ENCODE data around the gene XAGE1B.
"Not testable (repeated sequence)": the region's sequence is repeated elsewhere in the genome, so short reads cannot be mapped to it uniquely, and the experiment has no call there.

Gene XAGE1B, protein sequence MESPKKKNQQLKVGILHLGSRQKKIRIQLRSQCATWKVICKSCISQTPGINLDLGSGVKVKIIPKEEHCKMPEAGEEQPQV
- long read RNA-seq: 0 reads

DNA sequence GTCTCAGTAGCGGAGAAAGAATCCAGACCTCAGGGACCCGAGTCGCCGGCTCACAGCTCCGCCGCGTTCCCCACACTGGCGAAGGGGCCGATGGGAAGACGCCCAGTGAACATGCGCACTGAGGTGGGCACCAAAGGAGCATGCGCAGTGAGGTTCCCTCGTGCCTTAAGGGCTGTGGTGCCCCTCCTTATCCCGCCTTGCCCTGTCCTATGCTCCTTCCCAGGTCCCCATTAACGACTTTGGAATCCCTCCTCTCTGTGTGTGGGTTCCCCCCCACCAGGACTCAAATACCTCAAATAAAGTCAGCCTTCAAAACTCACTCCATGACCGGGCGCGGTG lies at the start of gene XAGE1B:
Gene XAGE1B (minus strand): TSS at position 77 of the 339 bp plus-strand sequence. CDS start 1,536 bp downstream, outside the sequence.
- not testable (repeated sequence) for H3K27ac ChIP-seq (replicated peaks)

DNA sequence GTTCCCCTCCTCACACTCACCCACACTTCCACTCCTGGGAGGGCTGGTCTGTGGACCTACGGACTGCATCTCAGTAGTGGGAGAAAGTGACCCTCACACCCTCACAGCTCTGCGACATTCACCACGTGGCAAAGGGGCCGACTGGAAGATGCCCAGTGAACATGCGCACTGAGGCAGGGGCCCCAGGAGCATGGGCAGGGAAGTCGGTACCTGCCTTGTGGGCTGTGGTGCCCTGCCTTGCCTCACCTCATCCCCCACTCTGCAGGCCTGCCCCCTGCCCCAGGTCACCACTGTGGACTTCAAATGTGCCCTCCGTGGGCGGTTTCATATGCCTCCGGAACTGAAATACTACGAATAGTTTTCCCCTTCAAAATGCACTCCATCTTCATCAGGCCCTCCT lies 46.2 kb upstream of the XAGE1B start:
- no peak overlapping the region for H3K27ac ChIP-seq (replicated peaks)
- DNase-seq (ENCODE audit: low read depth in 1 of 2, low spot score in 1 of 2): no peak
- H3K4me3 ChIP-seq (replicated peaks; ENCODE audit: insufficient read depth, low read length): no peak overlapping the region
- no peaks in the 10 kb centered on the region for H3K27me3 ChIP-seq (ENCODE audit: insufficient read depth, poor library complexity, severe bottlenecking)
- TF ChIP-seq, protein P1, sequence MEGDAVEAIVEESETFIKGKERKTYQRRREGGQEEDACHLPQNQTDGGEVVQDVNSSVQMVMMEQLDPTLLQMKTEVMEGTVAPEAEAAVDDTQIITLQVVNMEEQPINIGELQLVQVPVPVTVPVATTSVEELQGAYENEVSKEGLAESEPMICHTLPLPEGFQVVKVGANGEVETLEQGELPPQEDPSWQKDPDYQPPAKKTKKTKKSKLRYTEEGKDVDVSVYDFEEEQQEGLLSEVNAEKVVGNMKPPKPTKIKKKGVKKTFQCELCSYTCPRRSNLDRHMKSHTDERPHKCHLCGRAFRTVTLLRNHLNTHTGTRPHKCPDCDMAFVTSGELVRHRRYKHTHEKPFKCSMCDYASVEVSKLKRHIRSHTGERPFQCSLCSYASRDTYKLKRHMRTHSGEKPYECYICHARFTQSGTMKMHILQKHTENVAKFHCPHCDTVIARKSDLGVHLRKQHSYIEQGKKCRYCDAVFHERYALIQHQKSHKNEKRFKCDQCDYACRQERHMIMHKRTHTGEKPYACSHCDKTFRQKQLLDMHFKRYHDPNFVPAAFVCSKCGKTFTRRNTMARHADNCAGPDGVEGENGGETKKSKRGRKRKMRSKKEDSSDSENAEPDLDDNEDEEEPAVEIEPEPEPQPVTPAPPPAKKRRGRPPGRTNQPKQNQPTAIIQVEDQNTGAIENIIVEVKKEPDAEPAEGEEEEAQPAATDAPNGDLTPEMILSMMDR (IDR thresholded peaks at IDR 0.05; ENCODE audit: insufficient read depth, low read length): no peak

More for the DNA sequence above, at the start of gene XAGE1B:
- H3K27me3 ChIP-seq (ENCODE audit: insufficient read depth, poor library complexity, severe bottlenecking); H3K4me3 ChIP-seq (replicated peaks; ENCODE audit: insufficient read depth, low read length); DNase-seq (ENCODE audit: low read depth in 1 of 2, low spot score in 1 of 2): not testable (repeated sequence)

DNA sequence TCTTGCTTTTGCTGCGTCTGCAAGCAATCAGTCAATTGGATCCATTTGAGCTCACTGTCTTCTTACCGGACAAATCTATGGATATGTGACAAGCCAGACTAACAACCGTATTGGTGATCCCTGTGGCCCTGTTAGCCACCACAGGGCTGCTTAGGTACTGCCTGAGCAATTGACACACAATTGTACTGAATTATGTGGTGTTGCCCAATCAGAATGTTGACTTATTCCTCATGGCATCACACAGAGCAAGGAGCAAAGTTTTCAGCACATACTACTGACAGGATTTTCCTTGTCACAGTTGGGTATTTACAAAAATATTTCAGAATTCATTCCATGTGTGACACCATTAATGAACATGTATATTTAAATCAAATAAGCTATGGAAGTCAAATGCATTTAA lies 41.3 kb upstream of the XAGE1B start:
- Histone ChIP-seq H3K27ac (replicated peaks) (no peak overlapping the region), H3K27me3 (ENCODE audit: insufficient read depth, poor library complexity, severe bottlenecking) (no peaks in the 10 kb centered on the region), H3K4me3 (replicated peaks; ENCODE audit: insufficient read depth, low read length) (no peak overlapping the region)
- no peak for TF ChIP-seq SPI1 (IDR thresholded peaks at IDR 0.05; ENCODE audit: borderline replicate concordance, low read depth)
- TF ChIP-seq POLR2AphosphoS5 (IDR thresholded peaks at IDR 0.05; ENCODE audit: low read depth): no peak
- TF ChIP-seq, protein P1 (IDR thresholded peaks at IDR 0.05; ENCODE audit: insufficient read depth, low read length): no peak
- TF ChIP-seq, protein P2, sequence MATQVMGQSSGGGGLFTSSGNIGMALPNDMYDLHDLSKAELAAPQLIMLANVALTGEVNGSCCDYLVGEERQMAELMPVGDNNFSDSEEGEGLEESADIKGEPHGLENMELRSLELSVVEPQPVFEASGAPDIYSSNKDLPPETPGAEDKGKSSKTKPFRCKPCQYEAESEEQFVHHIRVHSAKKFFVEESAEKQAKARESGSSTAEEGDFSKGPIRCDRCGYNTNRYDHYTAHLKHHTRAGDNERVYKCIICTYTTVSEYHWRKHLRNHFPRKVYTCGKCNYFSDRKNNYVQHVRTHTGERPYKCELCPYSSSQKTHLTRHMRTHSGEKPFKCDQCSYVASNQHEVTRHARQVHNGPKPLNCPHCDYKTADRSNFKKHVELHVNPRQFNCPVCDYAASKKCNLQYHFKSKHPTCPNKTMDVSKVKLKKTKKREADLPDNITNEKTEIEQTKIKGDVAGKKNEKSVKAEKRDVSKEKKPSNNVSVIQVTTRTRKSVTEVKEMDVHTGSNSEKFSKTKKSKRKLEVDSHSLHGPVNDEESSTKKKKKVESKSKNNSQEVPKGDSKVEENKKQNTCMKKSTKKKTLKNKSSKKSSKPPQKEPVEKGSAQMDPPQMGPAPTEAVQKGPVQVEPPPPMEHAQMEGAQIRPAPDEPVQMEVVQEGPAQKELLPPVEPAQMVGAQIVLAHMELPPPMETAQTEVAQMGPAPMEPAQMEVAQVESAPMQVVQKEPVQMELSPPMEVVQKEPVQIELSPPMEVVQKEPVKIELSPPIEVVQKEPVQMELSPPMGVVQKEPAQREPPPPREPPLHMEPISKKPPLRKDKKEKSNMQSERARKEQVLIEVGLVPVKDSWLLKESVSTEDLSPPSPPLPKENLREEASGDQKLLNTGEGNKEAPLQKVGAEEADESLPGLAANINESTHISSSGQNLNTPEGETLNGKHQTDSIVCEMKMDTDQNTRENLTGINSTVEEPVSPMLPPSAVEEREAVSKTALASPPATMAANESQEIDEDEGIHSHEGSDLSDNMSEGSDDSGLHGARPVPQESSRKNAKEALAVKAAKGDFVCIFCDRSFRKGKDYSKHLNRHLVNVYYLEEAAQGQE (IDR thresholded peaks at IDR 0.05; ENCODE audit: insufficient replicate concordance, low read depth): no peak
- TF ChIP-seq GABPA (IDR thresholded peaks at IDR 0.05; ENCODE audit: low read depth): no peak
- DNase-seq (ENCODE audit: low read depth in 1 of 2, low spot score in 1 of 2): no peak

DNA sequence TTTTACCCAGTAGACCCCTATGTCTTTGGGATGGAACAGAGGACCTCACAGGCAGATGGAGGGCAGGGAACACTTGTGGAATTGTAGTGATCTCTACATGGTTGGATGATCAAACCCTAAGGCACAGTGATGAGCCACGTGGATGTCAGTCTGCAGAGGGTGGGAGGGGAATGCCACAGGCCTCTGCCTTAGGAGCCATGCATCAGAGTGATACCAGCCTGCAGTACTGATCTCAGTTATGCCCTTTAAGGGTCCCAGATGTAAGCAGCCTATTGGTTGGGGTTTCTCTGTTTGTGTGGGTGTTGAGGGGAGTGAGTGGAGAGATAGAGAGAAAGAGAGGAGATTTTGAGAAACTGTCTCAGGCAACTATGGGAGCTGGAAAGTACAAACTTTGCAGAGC lies 39.9 kb upstream of the XAGE1B start:
- H3K27ac ChIP-seq (replicated peaks): no peak overlapping the region
- no peak for TF ChIP-seq SPI1 (IDR thresholded peaks at IDR 0.05; ENCODE audit: borderline replicate concordance, low read depth)
- TF ChIP-seq GABPA (IDR thresholded peaks at IDR 0.05; ENCODE audit: low read depth): no peak
- TF ChIP-seq, protein P2 (IDR thresholded peaks at IDR 0.05; ENCODE audit: insufficient replicate concordance, low read depth): no peak
- TF ChIP-seq, protein P1 (IDR thresholded peaks at IDR 0.05; ENCODE audit: insufficient read depth, low read length): no peak
- TF ChIP-seq POLR2AphosphoS5 (IDR thresholded peaks at IDR 0.05; ENCODE audit: low read depth): no peak
- no peak for DNase-seq (ENCODE audit: low read depth in 1 of 2, low spot score in 1 of 2)
- no peaks in the 10 kb centered on the region for H3K27me3 ChIP-seq (ENCODE audit: insufficient read depth, poor library complexity, severe bottlenecking)
- no peak overlapping the region for H3K4me3 ChIP-seq (replicated peaks; ENCODE audit: insufficient read depth, low read length)

Data from HL-60 (cell line).